Suprapubic skin (tissue), 4 donors: ENCODE results near the gene FTSJ1. TPM values are rescaled to one million over a fixed set of nuclear protein-coding genes. Genes with fewer than 3 reads are reported as not detected.

Experiments
- DNase-seq, 2 donors: peaks; one replicate each; pipeline ENCODE4 v3.0.0-alpha.2; 2019; ENCODE audit warnings: low spot score in 2 of 2
- H3K27ac ChIP-seq: fragments of 200-600 bp; sonication (generic); one replicate; pipeline ENCODE4 v1.5.1; 2019
- H3K27me3 ChIP-seq: fragments of 200-600 bp; sonication (generic); one replicate; pipeline ENCODE4 v1.5.1; 2019
- H3K36me3 ChIP-seq: fragments of 200-600 bp; sonication (generic); one replicate; pipeline ENCODE4 v1.5.1; 2019
- H3K4me1 ChIP-seq: fragments of 200-600 bp; sonication (generic); one replicate; pipeline ENCODE4 v1.5.1; 2019
- H3K4me3 ChIP-seq: fragments of 200-600 bp; sonication (generic); one replicate; pipeline ENCODE4 v1.5.1; 2019; ENCODE audit warnings: mild to moderate bottlenecking
- H3K9me3 ChIP-seq: fragments of 200-600 bp; sonication (generic); one replicate; pipeline ENCODE4 v1.5.1; 2019
- EP300 ChIP-seq: sonication (generic); formaldehyde crosslinking; IDR thresholded peaks from one replicate; pipeline ENCODE4 v1.6.1; 2017; ENCODE audit warnings: antibody characterized with exemption
- POLR2A ChIP-seq, 2 donors: fragments of 450-650 bp; IDR thresholded peaks; one replicate each; pipeline ENCODE4 v1.6.1; 2017; ENCODE audit warnings: antibody characterized with exemption in 2 of 2, mild to moderate bottlenecking in 2 of 2, moderate library complexity in 2 of 2
- POLR2AphosphoS5 ChIP-seq, 3 donors: sonication (generic); formaldehyde crosslinking; IDR thresholded peaks; one replicate each; pipeline ENCODE4 v1.6.1; 2017; ENCODE audit warnings: antibody characterized with exemption in 3 of 3
- WGBS: methylation state at CpG from one replicate; pipeline ENCODE4 v1.1.5; 2018; 5-methylcytosine and 5-hydroxymethylcytosine counted together
- total RNA-seq, 4 donors: library from RNA; depleted of rRNA; stranded (reverse); fragments of >200 nt; gene quantifications; one replicate each; pipeline ENCODE4 v1.1.0, GENCODE V29; 2016
- TF ChIP-seq, protein P1 (sequence below), 2 donors: fragments of 200-600 bp in 1 of 2; fragments of 450-650 bp in 1 of 2; sonication (generic) in 1 of 2; IDR thresholded peaks; one replicate each; pipeline ENCODE4 v1.5.1; 2016 to 2019; ENCODE audit warnings: antibody characterized with exemption in 2 of 2, mild to moderate bottlenecking in 1 of 2, moderate library complexity in 1 of 2

The FTSJ1 gene
- total RNA-seq, 4 donors from 2014 or later = 27.8 to 54.3 (median 47.9) TPM

DNA sequence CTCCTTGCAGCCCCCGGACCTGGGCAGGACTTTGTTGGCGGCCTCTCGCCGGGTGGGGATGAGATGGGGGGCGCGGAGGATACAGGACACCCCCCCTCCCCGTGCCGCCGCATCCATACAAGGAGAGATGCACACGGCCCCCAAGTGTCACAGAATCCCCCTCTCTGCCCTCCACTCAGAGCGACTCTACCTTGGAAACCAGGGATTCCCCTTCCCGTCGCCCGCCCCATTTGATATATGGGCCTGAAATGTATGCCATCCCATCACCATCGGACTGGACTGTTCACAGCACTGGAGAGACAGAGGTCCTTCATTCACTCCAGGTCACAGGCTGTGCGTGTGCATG, 33.2 kb downstream of the FTSJ1 start:
- H3K27me3 ChIP-seq = no peaks in the 10 kb centered on the region
- H3K36me3 ChIP-seq = no peaks in the 10 kb centered on the region
- H3K9me3 ChIP-seq = no peaks in the 10 kb centered on the region
- H3K4me1 ChIP-seq = peaks cover 11% of the 10 kb centered on the region
- peak overlapping the region; percentile 70 for H3K4me3 ChIP-seq
- WGBS = 33% methylated on average over 16 of the region's 16 CpGs
- TF ChIP-seq, protein P1, sequence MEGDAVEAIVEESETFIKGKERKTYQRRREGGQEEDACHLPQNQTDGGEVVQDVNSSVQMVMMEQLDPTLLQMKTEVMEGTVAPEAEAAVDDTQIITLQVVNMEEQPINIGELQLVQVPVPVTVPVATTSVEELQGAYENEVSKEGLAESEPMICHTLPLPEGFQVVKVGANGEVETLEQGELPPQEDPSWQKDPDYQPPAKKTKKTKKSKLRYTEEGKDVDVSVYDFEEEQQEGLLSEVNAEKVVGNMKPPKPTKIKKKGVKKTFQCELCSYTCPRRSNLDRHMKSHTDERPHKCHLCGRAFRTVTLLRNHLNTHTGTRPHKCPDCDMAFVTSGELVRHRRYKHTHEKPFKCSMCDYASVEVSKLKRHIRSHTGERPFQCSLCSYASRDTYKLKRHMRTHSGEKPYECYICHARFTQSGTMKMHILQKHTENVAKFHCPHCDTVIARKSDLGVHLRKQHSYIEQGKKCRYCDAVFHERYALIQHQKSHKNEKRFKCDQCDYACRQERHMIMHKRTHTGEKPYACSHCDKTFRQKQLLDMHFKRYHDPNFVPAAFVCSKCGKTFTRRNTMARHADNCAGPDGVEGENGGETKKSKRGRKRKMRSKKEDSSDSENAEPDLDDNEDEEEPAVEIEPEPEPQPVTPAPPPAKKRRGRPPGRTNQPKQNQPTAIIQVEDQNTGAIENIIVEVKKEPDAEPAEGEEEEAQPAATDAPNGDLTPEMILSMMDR (IDR thresholded peaks at IDR 0.05) = no peak
- TF ChIP-seq POLR2A (IDR thresholded peaks at IDR 0.05) = no peak
- TF ChIP-seq POLR2AphosphoS5 (IDR thresholded peaks at IDR 0.05) = no peak
- TF ChIP-seq EP300 = no peak
- H3K27ac ChIP-seq = peak overlapping the region; percentile 67
- DNase-seq = no peak

DNA sequence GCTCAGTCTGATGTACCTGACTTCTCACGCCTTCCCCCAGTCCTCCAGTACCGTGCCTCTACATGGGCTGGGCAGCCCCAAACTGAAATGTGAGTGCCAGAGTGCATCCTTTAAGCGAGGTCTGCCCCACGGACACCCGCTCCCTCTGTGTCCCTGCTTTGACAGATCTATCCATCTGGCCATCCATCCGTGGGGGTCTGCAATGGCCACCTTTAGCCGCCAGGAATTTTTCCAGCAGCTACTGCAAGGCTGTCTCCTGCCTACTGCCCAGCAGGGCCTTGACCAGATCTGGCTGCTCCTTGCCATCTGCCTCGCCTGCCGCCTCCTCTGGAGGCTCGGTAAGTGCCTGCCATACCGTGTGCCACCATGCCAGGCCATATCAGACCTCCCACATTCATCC, 33.6 kb downstream of the FTSJ1 start:
- Histone ChIP-seq H3K27me3 (no peaks in the 10 kb centered on the region), H3K9me3 (no peaks in the 10 kb centered on the region), H3K27ac (no peak overlapping the region), H3K36me3 (no peaks in the 10 kb centered on the region), H3K4me1 (peaks cover 11% of the 10 kb centered on the region), H3K4me3 (peak overlapping the region; percentile 70)
- no peak for DNase-seq
- TF ChIP-seq POLR2AphosphoS5 (IDR thresholded peaks at IDR 0.05) (no peak), EP300 (no peak), POLR2A (IDR thresholded peaks at IDR 0.05) (no peak)
- TF ChIP-seq, protein P1 (IDR thresholded peaks at IDR 0.05) = no peak
- WGBS = 72% methylated on average over 11 of the region's 11 CpGs

DNA sequence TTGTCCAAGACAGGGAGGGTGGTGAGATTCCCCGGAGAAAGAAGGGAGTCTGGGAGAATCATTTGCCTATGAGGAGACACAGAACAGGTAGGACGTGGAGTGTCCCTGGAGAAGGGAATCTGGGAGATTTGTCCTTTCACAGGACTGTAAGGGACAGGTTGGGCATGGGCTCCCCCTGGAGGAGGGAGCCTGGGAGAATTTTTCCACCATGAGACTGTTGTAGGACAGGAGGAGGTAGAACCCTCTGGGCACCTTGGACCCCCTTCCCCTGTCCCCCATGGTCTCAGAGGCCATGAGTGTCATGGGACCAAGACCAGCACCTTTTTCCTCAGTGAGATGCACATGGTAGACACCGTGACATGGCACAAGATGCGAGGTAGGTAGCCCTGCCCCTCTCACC, 35.6 kb downstream of the FTSJ1 start:
- Histone ChIP-seq H3K27ac (no peak overlapping the region), H3K9me3 (no peaks in the 10 kb centered on the region), H3K4me1 (peaks cover 11% of the 10 kb centered on the region), H3K36me3 (peaks cover 6% of the 10 kb centered on the region), H3K4me3 (no peak overlapping the region), H3K27me3 (no peaks in the 10 kb centered on the region)
- 65% methylated on average over 4 of the region's 4 CpGs for WGBS
- TF ChIP-seq POLR2A (IDR thresholded peaks at IDR 0.05) (no peak), POLR2AphosphoS5 (IDR thresholded peaks at IDR 0.05) (no peak), EP300 (no peak)
- TF ChIP-seq, protein P1 (IDR thresholded peaks at IDR 0.05) = no peak
- DNase-seq = no peak

DNA sequence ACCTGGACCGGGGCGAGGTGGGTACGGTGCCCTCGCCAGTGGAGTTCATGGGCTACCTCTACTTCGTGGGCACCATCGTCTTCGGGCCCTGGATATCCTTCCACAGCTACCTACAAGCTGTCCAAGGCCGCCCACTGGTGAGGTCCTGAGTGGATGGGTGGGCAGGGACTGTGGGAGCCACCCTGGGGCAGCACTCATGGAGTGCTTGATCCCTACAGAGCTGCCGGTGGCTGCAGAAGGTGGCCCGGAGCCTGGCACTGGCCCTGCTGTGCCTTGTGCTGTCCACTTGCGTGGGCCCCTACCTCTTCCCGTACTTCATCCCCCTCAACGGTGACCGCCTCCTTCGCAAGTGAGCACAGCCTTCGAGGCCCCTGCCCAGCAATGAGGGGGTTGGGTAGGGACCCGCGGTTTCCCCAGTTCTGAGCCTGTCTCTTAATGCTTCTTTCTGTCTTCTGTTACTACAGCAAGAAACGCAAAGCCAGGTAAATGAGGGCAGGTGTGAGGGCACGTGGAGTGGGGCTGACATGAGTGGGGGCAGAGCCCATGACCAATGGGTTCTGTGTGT, 36.5 kb downstream of the FTSJ1 start:
- 80% methylated on average over 14 of the region's 20 CpGs for WGBS
- Histone ChIP-seq H3K4me3 (no peak overlapping the region), H3K9me3 (no peaks in the 10 kb centered on the region), H3K36me3 (peaks cover 6% of the 10 kb centered on the region), H3K27me3 (no peaks in the 10 kb centered on the region), H3K27ac (no peak overlapping the region), H3K4me1 (peaks cover 11% of the 10 kb centered on the region)
- TF ChIP-seq POLR2A (IDR thresholded peaks at IDR 0.05) = no peak
- TF ChIP-seq, protein P1 (IDR thresholded peaks at IDR 0.05) = no peak
- no peak for TF ChIP-seq EP300
- TF ChIP-seq POLR2AphosphoS5 (IDR thresholded peaks at IDR 0.05) = no peak
- DNase-seq = no peak

DNA sequence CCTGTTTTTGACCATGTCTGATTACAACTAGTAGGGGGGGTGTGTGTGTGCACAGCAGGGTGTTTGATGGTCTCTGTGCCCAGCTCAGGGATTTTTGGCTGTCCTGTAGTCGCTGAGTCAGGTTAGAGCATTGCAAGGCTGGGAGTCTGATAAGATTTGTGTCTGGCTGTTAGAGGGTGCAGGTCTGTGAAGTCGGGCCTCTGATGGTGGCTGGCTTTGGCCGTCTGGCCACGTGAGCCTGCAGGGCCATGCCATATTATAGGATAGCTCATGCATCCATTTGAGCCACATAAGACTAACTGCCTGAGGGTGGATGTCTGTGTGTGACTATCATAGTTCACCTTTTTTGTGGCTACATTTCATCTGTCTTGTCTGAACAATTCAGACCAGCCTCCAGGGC, 37.7 kb downstream of the FTSJ1 start:
- Histone ChIP-seq H3K27me3 (no peaks in the 10 kb centered on the region), H3K4me3 (no peak overlapping the region), H3K36me3 (peaks cover 6% of the 10 kb centered on the region), H3K4me1 (peaks cover 6% of the 10 kb centered on the region), H3K9me3 (no peaks in the 10 kb centered on the region), H3K27ac (no peak overlapping the region)
- TF ChIP-seq EP300 (no peak), POLR2A (IDR thresholded peaks at IDR 0.05) (no peak), POLR2AphosphoS5 (IDR thresholded peaks at IDR 0.05) (no peak)
- TF ChIP-seq, protein P1 (IDR thresholded peaks at IDR 0.05) = no peak
- 77% methylated on average over 4 of the region's 4 CpGs for WGBS
- DNase-seq = no peak
